Measurements from ENCODE around the gene SCART1.
"Not testable (repeated sequence)": the region's sequence is repeated elsewhere in the genome, so short reads cannot be mapped to it uniquely, and the experiment has no call there.

Gene SCART1

DNA sequence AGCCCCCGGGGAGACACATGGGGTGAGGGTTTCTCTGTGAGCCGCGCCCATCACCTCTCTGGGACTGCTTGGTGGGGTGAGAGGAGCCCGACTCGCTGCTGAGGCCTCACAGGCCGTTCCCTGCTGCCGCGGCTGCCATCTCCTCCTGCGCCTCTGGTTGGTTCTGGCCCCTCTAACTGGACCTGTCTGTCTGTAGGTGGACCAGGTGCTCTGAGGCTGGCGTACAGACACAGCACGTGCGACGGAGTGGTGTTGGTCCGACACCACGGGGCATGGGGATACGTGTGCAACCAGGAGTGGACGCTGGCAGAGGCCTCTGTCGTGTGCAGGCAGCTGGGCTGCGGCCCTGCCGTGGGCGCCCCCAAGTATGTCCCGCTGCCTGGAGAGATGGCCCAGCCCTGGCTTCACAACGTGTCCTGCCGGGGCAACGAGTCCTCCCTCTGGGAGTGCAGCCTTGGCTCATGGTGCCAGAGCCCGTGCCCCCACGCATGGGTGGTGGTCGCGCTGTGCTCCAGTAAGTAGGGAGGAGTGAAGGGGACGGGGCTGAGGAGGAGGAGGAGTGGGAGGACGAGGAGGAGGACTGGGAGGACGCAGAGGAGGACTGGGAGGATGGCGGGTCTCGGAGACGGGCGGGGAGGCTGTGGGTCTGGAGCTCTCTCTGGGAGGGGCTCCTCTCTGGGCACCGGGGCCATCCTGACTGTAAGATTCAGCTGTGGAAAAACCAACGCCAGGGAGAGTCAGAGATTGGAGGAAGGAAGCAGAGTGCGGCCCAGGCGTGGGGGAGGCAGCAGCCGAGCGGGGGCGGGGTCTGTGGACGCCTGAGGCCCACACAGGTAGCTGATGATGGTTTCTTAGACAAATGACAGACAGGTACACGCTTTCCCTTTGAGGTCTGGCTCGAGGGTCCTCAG lies 2.6 kb downstream of the SCART1 start:
- DNase-seq: no peak

DNA sequence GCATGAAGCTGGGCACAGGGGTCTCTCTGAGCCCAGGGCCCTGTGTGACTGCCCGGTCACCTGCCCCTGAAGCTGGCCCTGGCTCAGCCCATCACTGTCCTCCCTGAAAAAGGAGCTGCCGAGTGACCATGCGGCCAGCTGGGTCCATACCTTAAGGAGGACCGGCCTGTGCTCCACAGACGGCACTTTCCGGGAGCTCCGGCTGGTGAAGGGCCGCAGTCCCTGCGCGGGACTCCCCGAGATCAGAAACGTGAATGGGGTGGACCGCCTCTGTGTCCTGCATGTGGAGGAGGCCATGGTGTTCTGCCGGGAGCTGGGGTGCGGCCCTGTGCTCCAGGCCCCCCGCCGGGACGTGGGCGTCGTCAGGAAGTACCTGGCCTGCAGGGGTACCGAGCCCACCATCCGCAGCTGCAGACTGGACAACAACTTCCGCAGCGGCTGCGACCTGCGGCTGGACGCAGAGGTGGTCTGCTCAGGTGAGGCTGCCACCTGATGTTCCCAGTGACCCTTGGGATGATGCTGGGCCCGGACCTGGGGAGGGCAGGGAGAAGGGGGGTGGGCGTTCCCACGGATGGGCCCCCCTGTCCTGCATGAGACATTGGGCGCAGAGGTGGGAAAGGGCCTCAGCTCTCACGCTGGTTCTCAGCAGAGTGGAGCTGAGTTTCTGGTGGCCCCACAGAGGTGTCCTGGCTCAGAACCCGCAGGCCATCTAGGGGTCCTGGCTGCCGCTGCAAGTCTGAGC lies 3.5 kb downstream of the SCART1 start:
- no peak for DNase-seq

DNA sequence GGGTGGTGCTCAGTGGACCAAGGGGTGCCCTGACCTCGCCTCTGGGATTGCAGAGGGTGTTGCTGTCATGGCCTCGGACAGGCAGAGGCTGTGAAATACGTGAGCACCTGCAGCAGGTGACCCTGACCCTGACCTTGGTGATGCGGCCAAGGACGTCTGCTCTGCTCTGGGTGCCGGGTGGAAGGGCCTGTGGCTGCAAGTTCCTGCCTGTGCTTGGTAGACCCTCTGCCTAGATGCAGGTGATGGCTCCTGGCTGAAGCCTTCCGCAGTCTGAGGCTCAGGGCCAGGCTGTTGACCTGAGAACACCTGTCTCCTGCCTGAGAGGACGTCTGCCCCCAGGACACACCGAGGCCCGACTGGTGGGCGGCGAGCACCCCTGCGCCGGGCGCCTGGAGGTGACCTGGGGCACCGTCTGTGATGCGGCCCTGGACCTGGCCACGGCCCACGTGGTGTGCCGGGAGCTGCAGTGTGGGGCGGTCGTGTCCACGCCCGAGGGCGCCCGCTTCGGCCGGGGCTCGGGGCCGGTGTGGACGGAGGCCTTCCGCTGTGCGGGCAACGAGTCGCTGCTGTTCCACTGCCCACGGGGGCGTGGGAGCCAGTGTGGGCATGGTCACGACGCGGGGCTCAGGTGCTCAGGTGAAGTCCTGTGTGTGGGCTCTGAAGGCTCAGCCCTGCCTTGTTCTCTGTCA lies 4.4 kb downstream of the SCART1 start:
- no peak for DNase-seq

DNA sequence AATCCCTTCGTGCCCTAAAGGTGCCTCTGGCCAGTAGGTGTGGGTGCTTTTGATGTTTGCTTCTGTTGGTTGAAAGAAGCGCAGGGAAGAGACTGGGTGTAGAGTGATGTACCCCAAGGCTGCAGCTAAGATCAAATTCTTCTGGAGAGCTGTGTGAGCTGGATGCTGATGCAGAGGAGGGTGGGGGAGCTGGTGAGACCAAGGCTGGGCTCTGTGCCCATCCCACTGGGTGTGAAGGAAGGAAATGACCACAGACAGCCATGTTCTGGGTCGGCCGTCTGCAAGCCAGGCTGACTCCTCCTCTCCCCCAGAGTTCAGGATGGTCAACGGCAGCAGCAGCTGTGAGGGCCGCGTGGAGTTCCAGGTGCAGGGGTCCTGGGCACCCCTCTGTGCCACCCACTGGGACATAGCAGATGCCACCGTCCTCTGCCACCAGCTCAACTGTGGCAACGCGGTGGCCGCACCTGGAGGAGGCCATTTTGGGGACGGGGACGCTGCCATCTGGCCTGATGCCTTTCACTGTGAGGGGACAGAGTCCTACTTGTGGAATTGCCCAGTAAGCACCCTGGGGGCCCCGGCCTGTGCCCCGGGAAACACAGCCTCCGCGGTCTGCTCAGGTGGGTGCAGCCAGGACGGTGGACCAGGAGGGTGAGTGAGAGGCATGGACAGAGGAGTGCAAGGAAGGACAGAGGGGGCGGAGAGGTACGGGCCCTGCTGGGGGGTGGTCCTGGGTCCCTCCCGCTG lies 5.1 kb downstream of the SCART1 start:
- no peak for DNase-seq

DNA sequence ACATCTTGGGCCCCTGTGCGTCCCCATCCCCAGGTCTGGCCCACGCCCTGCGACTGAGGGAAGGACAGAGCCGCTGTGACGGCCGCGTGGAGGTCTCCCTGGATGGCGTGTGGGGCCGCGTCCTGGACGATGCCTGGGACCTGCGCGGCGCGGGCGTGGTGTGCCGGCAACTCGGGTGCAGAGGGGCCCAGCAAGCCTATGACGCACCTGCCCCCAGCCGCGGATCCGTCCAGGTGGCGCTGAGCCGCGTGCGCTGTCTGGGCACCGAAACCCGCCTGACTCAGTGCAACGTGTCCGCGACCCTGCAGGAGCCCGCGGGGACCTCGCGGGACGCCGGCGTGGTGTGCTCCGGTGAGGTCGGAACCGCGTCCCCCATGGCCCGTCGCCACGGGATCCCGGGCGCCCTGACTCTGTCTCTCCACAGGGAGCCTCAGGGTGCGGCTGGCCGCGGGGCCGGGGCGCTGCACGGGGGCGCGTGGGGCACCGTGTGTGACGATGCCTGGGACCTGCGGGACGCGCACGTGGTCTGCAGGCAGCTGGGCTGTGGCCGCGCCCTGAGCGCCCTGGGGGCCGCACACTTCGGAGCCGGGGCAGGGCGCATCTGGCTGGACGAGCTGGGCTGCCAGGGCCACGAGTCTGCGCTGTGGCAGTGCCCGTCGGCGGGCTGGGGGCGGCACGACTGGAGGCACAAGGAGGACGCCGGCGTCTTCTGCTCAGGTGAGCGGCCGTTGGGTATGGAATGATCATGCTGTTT lies 5.9 kb downstream of the SCART1 start:
- no peak for DNase-seq

DNA sequence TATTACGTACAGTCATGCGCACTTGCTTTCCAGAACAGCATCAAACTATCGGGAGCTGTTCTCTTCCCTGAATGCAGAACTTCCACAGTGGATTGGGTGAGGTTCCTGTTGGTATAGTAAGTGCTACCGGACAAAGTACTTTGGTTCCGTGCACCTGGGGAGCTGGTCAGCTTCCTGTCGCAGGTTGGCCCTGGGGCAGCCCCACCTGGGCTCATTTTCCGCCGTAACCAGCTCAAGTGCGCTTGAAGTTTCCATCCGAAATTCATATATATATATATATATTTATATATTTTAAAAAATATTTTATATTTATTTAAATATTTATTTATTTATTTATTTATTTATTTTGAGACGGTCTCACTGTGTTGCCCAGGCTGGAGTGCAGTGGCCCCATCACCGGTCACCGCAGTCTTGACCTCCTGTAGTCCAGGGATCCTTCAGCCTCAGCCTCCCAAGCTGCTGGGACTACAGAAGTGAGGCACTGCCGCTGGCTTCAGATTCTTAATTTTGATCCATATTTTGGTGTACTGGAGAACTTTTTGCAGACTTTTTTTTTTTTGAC lies 6.5 kb downstream of the SCART1 start:
- DNase-seq: no peak

DNA sequence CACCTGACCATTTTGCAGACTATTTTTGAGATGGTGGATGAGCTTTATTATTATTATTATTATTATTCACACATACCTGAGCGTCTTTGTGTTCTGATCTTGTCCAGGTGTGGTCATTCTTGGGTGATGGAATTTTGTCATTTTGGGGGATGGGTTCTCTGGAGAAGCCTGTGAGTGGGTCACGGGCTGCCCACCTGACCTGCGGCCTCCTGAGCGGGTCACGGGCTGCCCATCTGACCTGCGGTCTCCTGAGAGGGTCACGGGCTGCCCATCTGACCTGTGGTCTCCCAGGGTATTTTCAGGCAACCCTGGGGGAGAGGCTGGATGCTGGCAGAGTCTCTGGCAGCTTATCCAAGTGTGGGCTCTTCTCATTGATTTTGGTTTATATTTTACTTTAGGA lies 7.3 kb downstream of the SCART1 start:
- no peak for DNase-seq

DNA sequence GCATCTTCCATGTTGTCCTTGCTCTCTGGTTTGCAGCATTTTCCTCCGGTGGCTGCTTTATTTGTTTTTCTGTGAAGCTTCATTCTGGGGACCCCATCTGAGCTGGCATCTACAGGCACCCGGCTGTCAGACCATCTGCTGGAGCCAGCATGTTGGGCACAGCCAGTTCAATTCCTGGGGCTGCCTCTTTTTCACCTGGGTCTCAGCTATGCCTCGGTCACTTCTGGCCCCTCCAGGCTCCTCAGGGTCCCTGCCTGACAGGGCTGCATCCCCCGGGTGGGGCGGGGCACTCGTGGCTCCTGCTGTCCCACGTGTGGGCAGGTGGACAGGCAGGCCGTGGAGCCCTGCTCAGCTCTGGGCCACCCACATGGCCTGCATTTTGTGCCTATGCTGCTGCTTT lies 8.1 kb downstream of the SCART1 start:
- no peak for DNase-seq

DNA sequence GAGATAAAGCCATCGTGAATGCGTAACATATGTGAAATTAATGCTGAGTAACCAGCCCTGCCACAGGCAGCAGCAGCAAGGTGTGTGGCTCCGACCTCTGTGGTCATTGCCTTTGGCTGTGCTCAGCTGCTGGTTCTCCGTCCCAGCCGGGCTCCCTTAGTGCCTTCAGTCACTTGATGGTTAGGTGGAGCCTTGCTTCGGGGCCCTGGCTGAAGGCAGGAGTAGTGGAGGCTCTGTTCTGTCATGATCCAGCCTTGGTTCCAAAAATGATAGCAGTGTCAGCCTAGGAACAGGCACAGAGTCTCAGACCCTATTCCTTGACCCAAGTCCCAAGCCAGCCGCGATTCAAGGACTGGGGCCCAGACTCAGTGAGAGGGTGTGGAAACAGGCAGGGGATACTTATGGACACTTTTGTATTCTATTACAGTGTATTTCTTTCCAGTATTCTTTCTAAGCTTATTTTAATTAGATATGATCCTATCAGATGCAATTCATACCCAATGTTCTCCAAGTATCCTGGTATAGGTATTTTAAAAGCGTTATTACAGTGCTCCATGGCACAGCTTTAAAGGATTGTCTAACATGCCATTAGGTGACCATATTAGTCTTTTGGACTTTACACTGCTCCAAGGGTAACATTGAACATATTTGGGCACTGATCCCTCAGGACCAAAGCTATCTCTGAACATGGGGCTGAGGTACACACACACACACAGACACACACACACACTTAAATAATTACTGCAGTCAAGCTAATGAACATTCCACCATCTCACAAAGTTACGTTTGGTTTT lies 9.0 kb downstream of the SCART1 start:
- no peak for DNase-seq

DNA sequence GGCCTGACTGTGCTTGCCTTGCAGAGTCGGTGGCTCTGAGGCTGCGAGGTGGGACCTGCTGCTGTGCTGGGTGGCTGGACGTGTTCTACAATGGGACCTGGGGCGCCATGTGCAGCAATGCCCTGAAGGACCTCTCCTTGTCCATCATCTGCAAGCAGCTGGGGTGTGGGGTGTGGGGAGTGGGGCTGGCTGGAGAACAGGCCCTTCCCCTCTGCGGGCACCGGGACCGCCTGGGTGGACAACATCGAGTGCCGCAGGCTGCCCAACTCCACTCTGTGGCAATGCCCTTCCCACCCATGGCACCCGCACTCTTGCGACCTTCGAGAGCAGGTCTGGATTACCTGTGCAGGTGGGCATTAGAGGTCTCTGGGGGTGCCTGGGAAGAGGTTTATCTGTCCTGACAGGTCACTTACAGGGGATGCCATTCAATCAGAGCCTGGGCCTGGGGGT lies 10.9 kb downstream of the SCART1 start:
- no peak for DNase-seq

DNA sequence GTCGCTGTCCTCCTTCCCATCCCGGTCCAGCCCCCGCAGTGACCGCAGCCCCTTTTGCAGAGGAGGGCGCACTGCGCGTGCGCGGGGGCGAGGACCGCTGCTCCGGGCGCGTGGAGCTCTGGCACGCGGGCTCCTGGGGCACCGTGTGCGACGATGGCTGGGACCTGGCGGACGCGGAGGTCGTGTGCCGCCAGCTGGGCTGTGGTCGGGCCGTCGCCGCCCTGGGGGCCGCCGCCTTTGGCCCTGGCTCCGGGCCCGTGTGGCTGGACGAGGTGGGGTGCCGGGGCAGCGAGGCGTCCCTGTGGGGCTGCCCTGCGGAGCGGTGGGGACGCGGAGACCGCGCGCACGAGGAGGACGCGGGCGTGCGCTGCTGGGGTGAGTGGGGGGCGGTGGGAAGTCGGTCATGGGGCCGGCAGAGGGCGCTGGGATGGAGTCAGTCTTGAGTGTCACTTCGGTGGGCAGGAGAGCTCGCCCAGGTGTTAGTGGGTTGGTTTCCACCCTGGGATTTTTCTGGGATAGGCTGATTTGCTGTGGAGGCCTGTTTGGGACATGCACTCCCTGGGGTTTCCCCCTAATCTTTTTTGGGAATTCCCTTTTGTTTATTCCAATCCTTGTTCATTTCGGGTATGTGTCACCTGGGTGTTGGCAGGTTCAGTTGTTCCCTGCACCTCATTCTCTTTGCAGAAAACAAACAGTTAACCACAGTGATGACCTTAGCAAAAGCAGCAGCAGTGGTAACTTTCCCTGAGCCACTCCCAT lies 11.6 kb downstream of the SCART1 start:
- no peak for DNase-seq

DNA sequence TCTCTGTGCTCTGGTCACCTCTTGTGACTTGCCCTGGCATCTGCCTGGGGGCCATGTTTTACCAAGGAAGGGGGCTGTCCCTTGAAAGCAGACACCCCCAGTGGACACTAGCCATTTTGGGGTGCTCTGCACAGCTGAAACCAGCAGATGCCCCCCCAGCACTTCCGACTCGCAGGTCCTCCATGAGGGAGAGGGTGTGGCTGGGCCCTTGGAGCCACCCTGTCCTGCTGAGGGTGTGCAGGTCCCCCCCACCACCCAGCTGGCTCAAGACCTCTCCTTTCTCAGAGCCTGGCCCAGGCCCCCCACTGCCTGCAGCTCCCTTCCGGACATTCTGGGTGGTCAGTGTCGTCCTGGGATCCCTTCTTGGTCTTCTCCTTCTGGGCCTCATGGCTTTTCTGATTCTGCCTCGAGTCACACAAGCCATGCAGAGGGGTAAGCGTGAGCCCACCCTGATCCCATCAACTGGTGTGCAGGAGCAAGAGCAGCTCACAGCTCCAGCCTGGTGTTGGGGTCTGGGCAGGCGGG lies 12.3 kb downstream of the SCART1 start:
- DNase-seq: no peak

DNA sequence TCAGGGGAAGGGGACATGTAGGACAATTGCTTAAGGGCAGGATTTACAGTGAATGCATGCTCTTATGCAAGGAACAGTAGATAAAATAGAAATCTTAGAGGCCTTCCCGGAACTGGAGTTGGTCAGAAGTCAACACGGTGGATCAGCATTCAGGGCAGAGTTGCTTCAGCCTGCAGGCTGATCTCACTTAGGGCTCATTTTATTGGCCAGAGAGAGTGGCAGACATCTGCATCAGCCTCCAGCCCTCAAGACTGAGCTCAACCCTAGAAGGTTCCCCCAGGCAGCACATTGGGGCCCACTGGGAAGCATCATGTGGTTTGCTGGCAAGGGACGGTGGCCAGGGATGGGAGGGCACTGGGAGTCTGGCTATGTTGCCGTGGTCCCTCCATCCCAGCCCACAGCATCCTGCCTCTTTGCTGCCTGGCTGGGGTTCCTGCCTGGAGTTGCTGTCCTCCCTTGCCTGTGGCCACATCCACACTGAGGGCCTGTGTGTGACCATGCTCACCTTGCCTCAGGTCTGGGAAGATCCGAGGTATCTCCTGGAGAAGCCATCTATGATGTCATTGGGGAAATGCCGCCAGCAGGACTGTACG lies 13.0 kb downstream of the SCART1 start:
- DNase-seq: no peak

DNA sequence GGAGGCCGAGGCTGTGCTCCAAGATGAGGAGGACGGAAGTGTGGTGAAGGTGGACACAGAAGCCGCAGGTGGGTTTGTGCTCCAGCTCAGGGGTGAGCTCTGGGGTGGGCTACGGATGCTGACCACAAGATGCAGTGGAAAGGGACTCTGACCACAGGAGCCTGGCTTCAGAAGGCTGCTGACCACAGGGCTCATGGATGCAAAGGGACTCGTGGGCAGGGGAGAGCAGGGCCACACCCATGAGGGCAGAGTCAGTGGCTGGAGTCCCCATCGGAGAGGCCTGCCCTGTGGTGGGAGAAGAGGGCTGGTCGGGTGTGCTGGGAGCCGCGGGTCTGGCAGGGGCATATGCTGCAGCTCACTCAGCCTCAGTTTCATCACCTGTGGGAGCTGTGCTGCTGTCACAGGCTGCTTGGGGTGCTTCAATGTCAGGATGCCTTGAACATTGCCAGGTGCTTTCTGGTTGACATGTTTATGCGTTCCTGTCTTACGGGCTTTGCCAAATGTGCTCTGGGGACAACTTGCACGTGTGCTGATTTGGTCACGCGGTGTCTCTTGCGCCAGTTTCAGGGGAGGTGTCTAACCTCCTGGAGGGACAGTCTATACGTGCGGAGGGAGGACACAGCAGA lies 13.7 kb downstream of the SCART1 start:
- no peak for DNase-seq

DNA sequence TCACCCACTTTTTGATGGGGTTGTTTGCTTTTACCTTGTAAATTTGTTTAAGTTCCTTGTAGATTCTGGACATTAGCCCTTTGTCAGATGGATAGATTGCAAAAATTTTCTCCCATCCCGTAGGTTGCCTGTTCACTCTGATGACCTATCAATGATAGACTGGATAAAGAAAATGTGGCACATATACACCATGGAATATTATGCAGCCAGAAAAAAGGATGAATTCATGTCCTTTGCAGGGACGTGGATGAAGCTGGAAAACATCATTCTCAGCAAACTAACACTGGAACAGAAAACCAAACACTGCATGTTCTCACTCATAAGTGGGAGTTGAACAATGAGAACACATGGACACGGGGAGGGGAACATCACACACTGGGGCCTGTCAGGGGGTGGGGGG lies 15.5 kb downstream of the SCART1 start:
- not testable (repeated sequence) for DNase-seq

DNA sequence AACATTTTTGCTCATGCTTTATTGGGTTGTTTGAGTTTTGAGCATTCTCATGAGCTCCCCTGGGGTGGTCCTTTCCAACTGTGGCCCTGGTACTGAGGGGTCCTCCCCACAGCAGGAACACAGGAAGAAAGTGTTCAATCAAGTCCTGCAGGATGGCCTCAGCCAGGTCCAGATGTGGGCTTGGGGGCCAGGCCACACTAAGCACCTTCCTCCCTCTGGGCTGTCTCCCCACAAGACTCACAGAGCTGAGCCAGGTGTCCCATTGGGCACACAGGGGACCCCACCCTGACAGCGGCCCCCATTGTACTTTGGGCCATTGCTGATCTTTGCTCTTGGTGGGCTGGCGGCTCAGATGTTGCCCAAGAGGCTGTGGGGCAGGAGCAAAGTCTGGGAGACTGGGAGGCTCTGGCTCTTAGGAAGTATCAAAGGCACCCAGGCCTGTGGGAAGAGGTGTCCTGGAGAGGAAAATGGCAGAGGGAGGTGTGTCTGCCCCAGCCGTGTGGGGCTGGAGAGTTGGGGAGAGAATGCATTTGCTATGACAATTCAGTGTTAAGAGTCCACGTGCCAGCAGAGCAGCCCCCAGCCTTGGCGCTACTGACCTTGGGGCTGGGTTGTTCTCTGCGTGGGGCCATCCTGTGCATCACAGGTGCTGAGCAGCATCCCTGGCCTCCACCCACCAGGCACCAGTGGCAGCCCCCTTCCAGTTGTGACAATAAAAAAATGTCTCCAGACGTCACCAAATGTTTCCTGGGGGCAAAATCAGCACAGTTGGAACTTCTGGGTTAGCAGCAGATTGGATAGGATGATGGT lies 17.8 kb downstream of the SCART1 start:
- DNase-seq: no peak

DNA sequence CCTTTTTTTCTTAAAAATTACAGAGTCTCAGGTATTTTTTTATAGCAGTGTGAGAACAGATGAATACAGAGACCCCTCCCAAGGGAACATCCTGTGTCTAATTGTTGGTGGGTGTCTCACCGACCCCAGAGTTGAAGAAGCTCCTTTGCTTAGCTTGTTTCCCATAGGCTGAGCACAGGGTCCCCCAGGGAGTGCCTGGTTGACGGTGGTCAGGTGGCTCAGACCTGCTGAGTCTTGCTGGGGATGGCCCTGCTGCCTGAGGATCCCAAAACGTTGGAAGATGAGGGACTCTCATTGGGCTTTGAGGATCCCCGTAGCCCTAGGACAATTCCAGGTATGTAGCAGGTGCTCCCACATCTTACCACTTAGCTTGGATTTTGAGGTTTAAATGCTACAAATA lies 19.5 kb downstream of the SCART1 start:
- no peak for DNase-seq

DNA sequence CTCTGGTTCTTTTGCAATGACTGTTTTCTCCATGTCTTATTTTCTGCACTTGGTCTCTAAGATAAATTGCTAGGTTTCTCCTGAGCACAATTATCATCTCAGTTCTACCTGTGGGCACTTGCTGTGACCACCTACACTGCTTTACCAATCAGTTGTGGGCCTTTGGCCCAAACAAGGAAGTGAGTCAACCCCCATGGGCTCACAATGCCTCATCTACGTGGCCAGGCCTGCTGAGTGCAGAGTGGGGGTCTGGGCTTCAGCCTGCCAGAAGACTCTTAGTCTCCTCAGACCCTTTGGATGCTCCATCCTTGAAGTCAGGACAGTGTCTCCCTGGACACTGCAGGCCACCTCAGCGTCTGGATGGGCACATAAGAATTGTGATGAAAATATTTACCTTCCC lies 20.3 kb downstream of the SCART1 start:
- no peak for DNase-seq
